ENCODE results near the gene C4orf46.

- TF ChIP-seq CTCF (IDR thresholded peaks at IDR 0.05): no peak
- TF ChIP-seq EZH2phosphoT487 (IDR thresholded peaks at IDR 0.05): no peak
- TF ChIP-seq EZH2 (IDR thresholded peaks at IDR 0.05): no peak
These were observed 49.4 kb downstream of the C4orf46 start for GRCh38 chr4:158622251-158622650.
